HG02759 (cell line): ENCODE measurements around the gene BMP8A.
"Not testable (repeated sequence)": the region's sequence is repeated elsewhere in the genome, so short reads cannot be mapped to it uniquely, and the experiment has no call there.

Experiments
- ATAC-seq: cut with Tn5 transposase; IDR thresholded peaks from one replicate; pipeline ENCODE4 v1.9.1; 2021; ENCODE audit warnings: mild to moderate bottlenecking, moderate library complexity; ENCODE audit not compliant: unreplicated experiment

The BMP8A gene

DNA sequence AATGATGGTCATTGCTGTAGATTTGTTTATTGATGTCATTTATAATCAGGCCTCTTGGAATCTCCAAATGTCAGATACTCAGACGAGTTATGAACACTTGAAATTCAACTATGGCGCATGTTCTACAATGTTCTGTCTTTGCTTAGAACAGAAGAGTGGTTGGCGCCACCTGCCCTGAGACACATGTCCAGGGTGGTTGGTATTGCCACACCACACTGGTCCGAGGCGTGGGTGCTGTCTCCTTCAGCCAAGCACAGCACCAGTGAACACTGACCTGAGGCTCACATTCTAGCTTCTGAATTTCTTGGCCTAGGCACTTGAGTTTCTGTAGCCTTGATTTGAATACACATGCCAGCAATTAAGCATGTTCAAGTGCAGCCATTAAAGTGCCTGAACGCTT is 10.1 kb upstream of the BMP8A start:
- no peak for ATAC-seq

DNA sequence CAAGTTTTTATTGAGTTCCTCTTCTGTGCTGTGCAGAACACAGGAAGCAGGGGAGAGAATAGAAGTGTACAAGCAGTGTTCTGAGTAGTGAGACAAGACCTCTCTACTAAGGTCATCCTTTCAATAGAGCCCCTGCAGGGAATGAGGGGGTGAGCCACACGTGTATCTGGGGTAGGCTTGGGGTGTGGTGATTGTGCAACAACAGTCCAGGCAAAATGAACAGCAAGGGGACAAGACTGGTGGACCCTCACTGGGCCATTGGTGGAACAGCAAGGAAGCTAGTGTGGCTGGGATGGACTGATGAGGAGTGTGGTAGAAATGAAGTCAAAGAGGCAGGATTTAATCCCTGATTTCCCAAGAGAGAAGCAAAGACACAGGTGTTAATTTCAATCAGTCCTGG is 8.2 kb upstream of the BMP8A start:
- ATAC-seq: no peak

DNA sequence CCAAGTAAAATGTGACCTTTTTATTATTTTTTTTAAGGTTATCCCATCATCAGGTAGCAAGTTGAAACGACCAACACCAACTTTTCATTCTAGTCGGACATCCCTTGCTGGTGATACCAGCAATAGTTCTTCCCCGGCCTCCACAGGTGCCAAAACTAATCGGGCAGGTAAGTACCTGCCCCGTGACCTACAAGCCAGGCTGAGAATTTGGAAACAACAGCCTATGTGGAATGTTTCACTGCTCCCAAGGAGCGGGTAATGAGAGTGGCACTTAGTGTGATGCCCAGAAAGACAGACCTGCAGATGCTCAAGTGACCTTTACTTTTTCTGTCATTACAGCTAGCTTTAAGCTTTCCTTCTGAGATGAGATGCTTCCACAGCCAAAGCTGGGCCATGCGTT is 6.9 kb upstream of the BMP8A start:
- no peak for ATAC-seq

DNA sequence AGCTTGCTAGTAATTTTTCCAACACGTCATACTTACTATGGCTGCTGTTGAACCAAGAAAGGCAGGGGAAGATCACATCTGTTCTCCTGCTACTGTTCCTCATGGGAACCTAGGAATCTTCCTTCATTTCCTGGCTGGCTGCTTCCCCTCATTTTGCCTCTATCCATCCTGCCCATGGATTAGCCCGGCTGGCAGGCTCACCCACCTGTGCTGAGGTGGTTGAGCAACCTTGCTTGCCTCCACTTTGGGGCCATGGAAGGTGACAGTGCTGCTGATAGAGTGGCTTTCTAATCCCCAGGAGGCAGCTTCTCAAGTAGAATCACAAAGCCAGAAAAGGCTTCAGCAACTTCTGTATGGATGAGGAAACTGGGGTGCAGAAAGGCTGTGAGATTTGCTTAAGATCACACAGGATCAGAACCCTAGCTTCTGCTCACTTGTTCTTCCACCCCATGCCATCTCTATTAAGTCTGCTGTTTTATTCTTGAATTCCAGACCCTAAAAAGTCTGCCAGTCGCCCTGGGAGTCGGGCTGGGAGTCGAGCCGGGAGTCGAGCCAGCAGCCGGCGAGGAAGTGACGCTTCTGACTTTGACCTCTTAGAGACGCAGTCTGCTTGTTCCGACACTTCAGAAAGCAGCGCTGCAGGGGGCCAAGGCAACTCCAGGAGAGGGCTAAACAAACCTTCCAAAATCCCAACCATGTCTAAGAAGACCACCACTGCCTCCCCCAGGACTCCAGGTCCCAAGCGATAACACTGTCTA is 6.2 kb upstream of the BMP8A start:
- ATAC-seq: no peak

DNA sequence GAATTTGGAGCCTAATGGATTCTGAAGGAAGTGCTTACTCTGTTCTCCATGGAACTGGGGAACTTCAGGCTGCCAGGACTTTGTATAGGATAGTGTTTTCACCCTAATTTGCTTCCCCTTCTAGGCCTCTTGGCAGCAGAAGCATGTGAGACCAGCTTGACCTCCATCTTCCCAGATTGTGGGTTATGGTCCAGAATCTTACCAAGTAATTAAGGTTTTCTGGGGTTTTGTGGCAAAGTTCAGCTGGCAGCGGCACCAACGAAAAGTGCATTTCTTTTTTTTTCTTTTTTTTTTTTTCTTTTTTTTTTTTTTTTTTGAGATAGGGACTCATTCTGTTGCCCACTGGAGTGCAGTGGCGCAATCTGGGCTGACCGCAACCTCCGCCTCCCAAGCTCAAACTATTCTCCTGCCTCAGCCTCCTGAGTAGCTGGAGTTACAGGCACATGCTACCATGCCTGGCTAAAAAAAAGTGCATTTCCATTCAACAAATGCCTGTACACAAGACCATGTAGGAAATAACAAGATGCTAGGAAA is 3.4 kb upstream of the BMP8A start:
- no peak for ATAC-seq

DNA sequence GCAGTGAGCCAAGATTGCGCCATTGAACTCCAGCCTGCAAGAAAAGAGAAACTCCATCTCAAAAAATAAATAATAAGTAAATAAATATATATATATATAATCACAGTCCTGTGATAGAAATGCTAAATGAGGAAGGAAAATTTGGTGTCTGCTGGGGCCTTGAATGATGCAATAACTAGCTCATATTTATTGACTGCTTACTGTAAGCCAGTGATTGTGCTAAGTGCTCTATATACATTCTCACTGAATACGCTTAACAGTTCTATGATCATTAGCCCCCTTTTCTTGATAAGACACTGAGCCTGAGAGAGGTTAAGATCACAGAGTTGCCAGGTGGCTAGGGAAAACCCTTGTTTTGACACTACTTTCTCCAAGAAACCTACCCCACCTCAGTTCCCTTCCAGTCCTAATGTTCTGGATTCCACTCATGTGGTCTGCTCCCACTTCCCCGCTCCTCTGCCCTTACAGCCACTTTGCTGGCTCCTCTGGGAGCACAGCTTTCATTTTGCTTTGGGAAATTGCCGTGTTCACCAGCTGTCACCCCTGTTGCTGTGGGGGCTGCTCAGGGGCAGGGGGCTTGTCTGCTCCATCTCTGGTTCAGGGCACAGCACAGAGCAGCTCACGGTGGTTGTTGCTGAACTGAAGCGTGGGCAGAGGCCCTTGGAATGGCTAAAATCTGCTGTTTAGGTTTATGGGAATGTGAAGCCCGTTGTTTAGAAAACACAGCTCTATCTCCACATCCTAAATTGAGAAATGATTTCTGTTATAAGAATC is 2.5 kb upstream of the BMP8A start:
- ATAC-seq: no peak

DNA sequence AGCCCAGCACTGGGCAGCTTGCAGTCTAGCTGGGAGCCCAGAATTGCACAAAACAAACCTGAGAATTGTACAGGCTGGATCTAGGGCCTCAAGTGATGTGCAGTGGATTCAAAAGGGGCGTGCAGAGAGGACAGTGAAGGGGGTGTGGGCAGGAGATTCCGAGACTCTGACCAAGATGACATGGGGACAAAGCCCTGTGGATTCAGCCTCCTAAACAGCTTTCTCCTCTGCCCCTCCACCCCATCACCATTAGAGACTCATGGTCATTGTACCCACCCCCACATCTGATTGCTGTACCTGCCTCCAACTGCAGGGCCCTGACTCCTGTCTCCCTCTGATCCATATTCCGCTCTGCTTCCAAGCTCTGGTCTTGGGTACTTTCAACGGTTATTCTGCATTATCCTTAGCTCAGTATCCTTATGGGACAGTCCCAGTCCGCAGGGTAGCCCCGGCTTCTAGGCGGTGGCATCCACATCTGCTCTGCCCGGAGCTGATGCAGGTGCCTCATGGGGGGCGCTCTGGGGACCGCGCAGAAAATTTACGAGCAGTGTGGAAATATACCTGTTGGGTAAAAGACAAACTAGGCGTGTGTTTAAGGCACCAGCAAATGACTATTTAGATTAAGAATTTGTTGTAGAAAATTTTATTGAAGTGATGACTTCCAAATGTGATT is 1.7 kb upstream of the BMP8A start:
- no peak for ATAC-seq

DNA sequence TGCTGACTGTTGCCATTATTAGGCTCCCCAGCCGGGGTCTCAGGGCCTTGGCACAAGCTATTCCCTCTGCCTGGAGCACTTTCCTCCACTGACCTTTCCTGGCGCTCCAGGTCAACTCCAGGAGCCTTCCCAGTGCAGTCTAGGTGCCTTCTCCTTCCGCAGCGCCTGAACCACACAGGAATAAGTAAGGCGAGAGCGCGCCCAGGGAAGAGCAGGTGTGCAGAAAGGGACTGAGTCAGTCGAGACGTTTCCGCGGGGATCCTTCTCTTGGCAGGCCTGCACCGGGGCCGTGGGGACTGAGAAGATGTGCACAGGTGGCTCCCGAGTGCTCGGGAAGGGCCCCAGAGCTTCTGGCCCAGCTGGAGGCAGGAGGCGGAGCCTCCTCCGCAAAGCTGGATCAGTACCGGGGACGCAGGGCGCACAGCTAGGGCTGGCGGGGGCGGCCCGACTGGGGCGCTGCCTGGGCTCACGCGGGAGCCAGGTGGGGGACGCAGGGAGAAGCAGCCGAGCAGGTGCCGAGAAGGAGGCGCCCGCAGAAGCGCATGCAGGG is 765 bp upstream of the BMP8A start:
- ATAC-seq: peak; percentile 20

DNA sequence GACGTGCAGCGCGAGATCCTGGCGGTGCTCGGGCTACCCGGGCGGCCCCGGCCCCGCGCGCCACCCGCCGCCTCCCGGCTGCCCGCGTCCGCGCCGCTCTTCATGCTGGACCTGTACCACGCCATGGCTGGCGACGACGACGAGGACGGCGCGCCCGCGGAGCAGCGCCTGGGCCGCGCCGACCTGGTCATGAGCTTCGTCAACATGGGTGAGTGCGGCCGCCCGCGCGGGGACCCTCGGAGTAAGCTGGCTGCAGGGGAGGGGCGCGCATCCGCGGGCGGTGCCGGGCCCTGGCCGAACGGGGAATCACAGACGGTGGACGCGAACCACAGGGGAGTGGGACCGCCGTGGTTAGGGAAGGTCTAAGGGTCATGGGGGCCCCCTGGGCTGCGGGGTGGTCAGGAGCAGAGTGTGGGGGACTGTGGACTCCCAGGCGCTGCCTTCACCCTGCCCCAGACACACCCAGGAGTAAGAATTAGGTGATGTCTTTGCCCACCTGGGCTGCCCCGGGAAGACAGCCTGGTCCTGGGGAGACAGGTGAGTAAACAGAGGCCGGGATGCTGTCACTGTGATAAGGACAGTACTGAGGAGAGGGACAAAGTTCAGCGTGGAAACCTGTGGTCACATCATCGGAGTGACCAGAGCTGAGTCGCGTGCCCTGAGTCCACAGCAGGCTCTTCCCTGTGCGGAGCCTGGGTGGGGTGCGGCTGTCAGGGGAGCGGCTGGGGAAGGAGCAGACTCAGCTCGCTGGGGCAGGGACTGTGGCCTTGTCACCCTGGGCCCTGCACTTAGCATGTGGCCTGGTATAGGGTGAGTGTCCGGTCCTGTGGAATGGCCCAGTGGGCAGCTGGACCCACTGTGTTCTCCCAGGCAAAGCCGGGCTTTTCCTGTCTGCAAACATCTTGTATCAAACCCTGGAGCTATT is 944 bp downstream of the BMP8A start:
- ATAC-seq: not testable (repeated sequence)

DNA sequence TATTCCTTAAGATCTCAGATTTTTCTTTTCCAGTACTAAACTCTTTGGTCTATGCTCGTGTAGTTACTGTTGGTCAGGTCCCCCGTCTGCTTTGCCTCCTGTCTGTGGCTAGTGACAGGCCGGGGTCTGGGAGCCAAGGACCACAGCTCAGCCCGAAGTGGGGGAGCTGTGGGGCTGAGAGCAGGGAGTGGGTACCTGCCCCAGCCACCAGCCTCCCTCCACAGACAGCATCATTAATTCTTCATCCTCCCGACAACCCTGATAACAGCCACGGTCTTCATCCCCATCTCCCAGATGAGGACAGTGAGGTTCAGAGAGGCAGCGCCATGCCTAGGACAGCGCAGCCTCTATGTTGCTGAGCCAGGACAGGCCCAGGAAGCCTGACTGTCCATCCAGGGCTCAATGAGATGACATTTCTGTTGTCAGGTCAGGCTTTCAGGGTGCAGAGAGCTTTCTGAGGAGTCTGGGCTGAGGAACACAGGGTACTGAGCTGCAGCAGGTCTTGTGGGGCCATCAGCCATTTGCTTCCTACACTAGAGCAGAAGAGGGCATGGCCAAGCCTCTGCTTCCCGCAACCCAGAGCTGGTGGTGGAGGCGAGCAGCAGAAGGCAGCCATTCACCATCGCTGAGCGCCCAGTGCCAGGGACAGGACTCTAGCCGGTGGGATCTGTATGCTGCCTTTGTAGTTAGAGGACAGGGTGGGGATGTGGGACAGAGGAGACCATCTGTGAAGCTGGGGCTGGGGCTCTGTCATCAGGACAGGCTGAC is 1.8 kb downstream of the BMP8A start:
- not testable (repeated sequence) for ATAC-seq

DNA sequence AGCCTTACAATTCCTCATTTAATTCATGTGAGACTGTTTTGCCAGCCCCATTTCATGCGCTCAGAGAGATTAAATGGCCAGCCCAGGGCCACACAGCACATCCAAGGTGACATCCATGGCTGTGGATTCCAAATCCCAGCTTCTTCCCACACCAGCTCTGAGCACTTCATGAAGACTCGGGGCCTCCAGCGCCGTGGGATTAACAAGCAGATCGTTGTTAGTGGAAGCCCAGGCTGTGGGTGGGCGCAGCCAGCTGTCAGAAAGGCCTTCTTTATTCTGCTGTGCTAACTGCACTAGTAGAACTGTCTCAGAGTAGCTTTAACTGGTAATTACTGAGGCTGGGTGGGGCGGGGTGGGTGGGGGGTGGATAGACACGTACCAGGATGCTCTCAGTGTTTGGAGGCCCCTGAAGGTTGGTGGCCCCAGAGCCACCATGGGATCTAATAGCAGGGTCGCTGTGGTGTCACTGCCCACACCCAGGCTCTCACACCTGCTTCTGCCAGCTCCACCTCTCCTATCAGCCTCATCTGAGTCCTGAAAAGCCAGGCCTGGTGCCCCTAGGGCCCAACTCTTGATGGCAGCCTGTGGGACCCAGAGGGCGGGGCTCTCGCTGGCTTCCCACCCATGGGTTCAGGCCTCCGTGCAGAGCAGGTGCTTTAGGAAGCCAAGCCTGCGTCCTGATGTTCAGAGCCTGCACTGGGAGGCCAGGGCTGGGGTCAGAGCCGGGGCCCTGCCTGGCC is 3.4 kb downstream of the BMP8A start:
- ATAC-seq: no peak

DNA sequence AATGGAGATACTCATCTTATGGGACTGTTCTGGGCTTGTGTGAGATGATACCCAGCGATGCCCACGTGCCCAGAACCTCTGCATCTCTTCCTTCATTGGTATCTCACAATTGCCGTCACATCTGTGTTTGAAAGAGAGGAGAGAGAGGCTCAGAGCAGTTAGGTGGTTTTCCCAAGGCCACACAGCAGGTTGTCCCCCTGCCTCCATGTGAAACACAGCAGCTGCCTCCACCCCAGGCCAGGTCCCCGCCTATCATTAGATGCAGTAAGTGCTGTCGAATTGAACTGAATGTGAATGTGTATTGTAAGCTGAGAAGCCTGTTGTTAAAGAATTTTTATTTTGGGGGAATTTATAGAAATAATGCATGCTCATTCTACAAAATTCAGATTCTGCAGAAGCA is 5.1 kb downstream of the BMP8A start:
- ATAC-seq: not testable (repeated sequence)

DNA sequence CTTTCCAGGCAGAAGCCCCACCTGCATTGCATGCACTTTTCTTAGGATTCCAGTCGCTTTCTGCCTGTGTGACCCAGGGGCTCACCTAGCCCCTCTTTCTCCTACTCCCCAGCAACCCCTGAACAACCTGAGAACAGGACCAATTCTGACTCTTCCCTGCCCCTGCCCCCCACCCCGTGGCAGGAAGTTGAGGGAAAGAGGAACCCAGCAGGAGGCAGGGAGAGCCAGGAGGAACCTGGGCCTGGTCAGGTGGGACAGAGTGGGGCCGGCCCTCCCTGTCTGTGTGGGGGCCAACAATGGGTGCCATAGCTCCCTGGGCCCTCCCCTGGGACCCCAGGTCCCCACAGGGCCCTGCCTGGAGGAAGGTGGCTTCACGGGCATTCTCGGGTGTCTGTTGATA is 6.1 kb downstream of the BMP8A start:
- no peak for ATAC-seq

DNA sequence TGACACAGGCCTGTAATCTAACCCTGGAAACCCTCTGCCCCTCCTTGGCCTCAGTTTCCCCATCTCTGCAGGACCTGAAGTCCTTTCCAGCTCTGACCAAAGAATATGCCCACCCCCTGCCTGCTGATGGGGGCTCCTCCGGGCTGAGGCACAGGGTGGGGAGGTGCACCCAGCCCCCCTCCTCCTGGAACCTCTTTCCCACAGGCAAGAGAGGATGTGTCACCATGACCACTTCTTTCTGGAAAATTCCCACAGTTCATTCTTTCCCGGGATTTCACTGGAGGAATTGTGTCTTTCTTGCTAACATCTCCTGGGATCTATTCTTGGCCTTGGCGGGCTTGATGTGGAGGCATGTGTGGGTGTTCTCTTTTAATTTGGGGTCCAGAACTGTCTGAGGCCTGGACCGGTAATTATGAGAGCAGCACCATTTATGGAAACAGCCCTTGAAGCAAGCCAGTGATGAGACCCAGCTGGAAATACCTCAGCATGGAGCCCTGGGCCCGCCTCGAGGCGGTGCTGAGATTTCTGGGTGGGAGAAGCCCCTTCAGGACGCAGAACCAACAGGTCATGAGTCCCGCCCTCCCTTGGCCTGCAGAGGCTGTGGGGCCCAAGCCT is 6.8 kb downstream of the BMP8A start:
- not testable (repeated sequence) for ATAC-seq

DNA sequence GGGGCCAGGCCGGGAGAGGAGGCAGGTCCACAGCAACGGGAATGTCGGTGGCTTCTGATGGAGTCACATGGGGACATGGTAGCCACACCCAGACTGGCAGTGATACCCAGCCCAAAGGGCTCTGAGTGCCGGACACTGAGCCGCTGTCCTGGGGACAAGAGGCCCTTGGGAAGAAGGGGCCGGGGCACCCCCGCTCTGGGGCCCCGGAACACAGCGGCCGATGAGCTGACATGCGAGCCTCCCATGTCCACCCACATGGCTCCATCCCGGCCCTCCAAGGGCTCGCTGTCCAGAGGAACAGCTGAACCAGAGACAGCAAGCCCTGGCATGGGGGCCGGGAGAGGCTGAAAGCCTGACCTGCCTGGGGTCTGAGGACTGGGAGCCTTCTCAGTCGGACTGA is 7.4 kb downstream of the BMP8A start:
- not testable (repeated sequence) for ATAC-seq

DNA sequence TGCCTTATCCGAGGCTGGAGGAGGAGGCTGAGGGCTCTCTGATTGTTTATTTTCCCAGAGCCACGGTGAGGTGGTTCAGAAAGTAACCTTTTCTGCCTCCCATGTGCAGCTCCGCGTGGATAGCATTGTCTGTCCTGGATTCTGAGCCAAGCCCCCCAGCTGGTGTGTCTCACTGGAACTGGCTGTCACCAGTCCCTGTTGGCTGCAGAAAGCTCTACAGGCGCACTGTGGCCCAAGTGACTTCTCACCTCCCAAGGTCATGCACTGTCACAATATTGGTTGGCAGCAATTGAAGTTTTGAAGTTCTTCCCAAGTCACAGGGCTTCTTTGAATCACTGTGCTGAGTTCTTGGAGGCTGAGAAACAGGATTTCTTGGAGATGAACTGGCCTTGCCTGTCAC is 8.2 kb downstream of the BMP8A start:
- no peak for ATAC-seq

DNA sequence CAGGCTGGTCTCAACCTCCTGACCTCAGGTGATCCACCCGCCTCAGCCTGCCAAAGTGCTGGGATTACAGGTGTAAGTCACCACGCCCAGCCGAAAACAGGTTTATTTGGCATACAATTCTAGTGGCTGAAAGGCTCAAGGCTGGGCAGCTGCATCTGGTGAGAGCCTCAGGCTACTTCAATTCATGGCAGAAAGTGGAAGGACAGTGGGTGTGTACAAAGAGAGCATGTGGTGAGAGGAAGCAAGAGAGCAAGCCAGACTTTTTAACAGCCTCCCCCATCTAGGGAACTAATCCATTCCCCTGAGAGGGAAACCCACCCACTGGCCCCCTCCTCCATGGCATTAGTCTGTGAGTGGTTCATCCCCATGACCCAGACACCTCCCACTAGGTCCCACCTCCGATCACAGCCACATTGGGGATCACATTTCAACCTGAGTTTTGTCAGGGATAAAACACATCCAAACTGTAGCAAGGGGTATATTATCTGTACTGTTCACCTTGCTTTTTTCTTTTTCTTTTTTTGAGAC is 9.5 kb downstream of the BMP8A start:
- ATAC-seq: no peak

DNA sequence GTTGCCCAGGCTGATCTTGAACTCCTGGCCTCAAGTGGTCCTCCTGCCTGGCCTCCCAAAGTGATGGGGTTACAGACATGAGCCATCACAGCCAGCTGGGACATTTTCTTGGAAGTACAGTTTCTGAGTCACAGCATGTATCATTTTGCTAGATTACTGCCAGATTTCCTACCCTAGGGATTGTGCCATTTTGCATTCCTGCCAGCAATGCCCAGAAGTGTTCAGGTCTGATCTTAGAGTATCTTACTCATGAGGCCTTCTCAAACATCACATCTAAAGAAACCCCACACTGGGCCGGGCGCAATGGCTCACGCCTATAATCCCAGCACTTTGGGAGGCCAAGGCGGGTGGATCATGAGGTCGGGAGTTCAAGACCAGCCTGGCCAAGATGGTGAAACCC is 10.2 kb downstream of the BMP8A start:
- no peak for ATAC-seq
